H1 (cell line): Measurements from ENCODE around the gene CDRT4. TPM values are rescaled to one million over a fixed set of nuclear protein-coding genes. Genes with fewer than 3 reads are reported as not detected.

Source experiments
- CTCF ChIA-PET: fragments of 300-600 bp; sonication (Branson Sonifier 250); formaldehyde crosslinking; loops from one replicate; lab custom pipeline; 2021; ENCODE audit not compliant: partially characterized antibody; lab: Charles Lee
- POLR2A ChIA-PET: fragments of 300-600 bp; sonication (Branson Sonifier 250); formaldehyde crosslinking; loops from one replicate; lab custom pipeline; 2021; ENCODE audit warnings: inconsistent platforms; ENCODE audit not compliant: partially characterized antibody; lab: Charles Lee
- DNase-seq, 2 experiments: peaks; one replicate each; pipeline versions ENCODE4 v3.0.0 to v3.0.0-alpha.2; 2010 to 2022; ENCODE audit warnings: low spot score in 2 of 2, low read depth in 1 of 2, mixed read lengths in 1 of 2
- FAIRE-seq: peaks from 2 replicates; lab custom pipeline; 2011; peaks lifted over from hg19 to GRCh38; lab: Jason Lieb, UNC
- H2AFZ ChIP-seq: 2 replicates; pipeline ENCODE4 v1.8.1; 2012; ENCODE audit warnings: low read length, inconsistent platforms
- H2AK5ac ChIP-seq: 2 replicates; pipeline ENCODE4 v1.6.1; 2013; ENCODE audit warnings: low read depth, low read length
- H2BK120ac ChIP-seq: replicated peaks from 2 replicates; pipeline ENCODE3; 2013; ENCODE audit warnings: low read depth, low read length, inconsistent platforms
- H2BK12ac ChIP-seq: 2 replicates; pipeline ENCODE4 v1.6.1; 2013; ENCODE audit warnings: low read depth, low read length
- H2BK15ac ChIP-seq: 2 replicates; pipeline ENCODE4 v1.6.1; 2013; ENCODE audit warnings: low read length
- H2BK20ac ChIP-seq: 2 replicates; pipeline ENCODE4 v1.6.1; 2013; ENCODE audit warnings: low read length
- H2BK5ac ChIP-seq: 2 replicates; pipeline ENCODE4 v1.6.1; 2013; ENCODE audit warnings: low read depth, low read length
- H3K14ac ChIP-seq: 2 replicates; pipeline ENCODE4 v1.6.1; 2013; ENCODE audit warnings: inconsistent platforms; ENCODE audit not compliant: insufficient read length
- H3K18ac ChIP-seq: 2 replicates; pipeline ENCODE4 v1.6.1; 2013; ENCODE audit warnings: low read length; ENCODE audit errors: extremely low read depth
- H3K23ac ChIP-seq: 2 replicates; pipeline ENCODE4 v1.6.1; 2013; ENCODE audit warnings: inconsistent platforms; ENCODE audit not compliant: insufficient read length
- H3K23me2 ChIP-seq: 2 replicates; pipeline ENCODE4 v1.6.1; 2013; ENCODE audit warnings: low read depth, low read length
- H3K27ac ChIP-seq: 2 replicates; pipeline ENCODE4 v1.6.1; 2011; ENCODE audit warnings: low read depth, low read length, inconsistent platforms
- H3K27me3 ChIP-seq, 4 experiments: replicated peaks in 1 of 4; 1 replicate in 1 of 4; 2 replicates in 3 of 4; pipeline versions ENCODE4 v1.6.1 to v1.8.1; 2011 to 2013; ENCODE audit warnings: low read length in 3 of 4, mild to moderate bottlenecking in 3 of 4, inconsistent platforms in 2 of 4, mixed read lengths in 2 of 4, moderate library complexity in 1 of 4; ENCODE audit not compliant: control insufficient read depth in 3 of 4, insufficient read depth in 3 of 4; ENCODE audit errors: extremely low read depth in 1 of 4
- H3K36me3 ChIP-seq, 4 experiments: 2 replicates each; pipeline versions ENCODE4 v1.6.1 to v1.8.1; 2011 to 2013; ENCODE audit warnings: mild to moderate bottlenecking in 4 of 4, low read length in 3 of 4, moderate library complexity in 2 of 4, control low read depth in 1 of 4, inconsistent platforms in 1 of 4; ENCODE audit not compliant: insufficient read depth in 4 of 4, control insufficient read depth in 2 of 4
- H3K4ac ChIP-seq: replicated peaks from 2 replicates; pipeline ENCODE3; 2013; ENCODE audit warnings: low read length, low read depth, mixed read lengths, inconsistent platforms; ENCODE audit not compliant: insufficient read length
- H3K4me1 ChIP-seq, 4 experiments: replicated peaks in 1 of 4; 1 replicate in 1 of 4; 2 replicates in 3 of 4; pipeline versions ENCODE4 v1.6.1 to v1.8.1; 2011 to 2013; ENCODE audit warnings: low read length in 3 of 4, inconsistent platforms in 2 of 4, mixed read lengths in 1 of 4; ENCODE audit not compliant: insufficient read depth in 4 of 4, control insufficient read depth in 3 of 4
- H3K4me2 ChIP-seq, 2 experiments: 2 replicates each; pipeline versions ENCODE4 v1.6.1 to v1.8.1; 2011 to 2013; ENCODE audit warnings: low read depth in 2 of 2, low read length in 2 of 2, control low read depth in 1 of 2, inconsistent platforms in 1 of 2, mild to moderate bottlenecking in 1 of 2; ENCODE audit not compliant: insufficient read depth in 1 of 2
- H3K4me3 ChIP-seq, 4 experiments: fragments of 200-600, 300-600 bp in 1 of 4; sonication (generic), shearing (Covaris generic), sonication (Bioruptor Twin) in 1 of 4; 2 replicates each; pipeline versions ENCODE4 v1.5.1 to v1.8.1; 2011 to 2016; ENCODE audit warnings: low read length in 4 of 4, low read depth in 3 of 4, control low read depth in 2 of 4, inconsistent platforms in 2 of 4, mild to moderate bottlenecking in 2 of 4, mixed read lengths in 1 of 4, moderate library complexity in 1 of 4; ENCODE audit not compliant: insufficient read depth in 2 of 4; ENCODE audit errors: extremely low read depth in 1 of 4
- H3K56ac ChIP-seq: replicated peaks from 2 replicates; pipeline ENCODE3; 2013; ENCODE audit warnings: low read depth, mild to moderate bottlenecking, mixed read lengths, low read length, inconsistent platforms; ENCODE audit not compliant: insufficient read length
- H3K79me1 ChIP-seq: 2 replicates; pipeline ENCODE4 v1.6.1; 2013; ENCODE audit warnings: low read depth, low read length, control low read depth
- H3K79me2 ChIP-seq, 2 experiments: 2 replicates each; pipeline versions ENCODE4 v1.6.1 to v1.8.1; 2012 to 2013; ENCODE audit warnings: low read length in 2 of 2, mild to moderate bottlenecking in 2 of 2, inconsistent platforms in 1 of 2; ENCODE audit not compliant: insufficient read depth in 2 of 2, control insufficient read depth in 1 of 2
- H3K9ac ChIP-seq, 4 experiments: replicated peaks in 1 of 4; 1 replicate in 1 of 4; 2 replicates in 3 of 4; pipeline versions ENCODE4 v1.6.1 to v1.8.1; 2011 to 2013; ENCODE audit warnings: low read depth in 3 of 4, low read length in 3 of 4, control low read depth in 2 of 4, mild to moderate bottlenecking in 2 of 4, moderate library complexity in 2 of 4, inconsistent platforms in 1 of 4; ENCODE audit errors: extremely low read depth in 1 of 4
- H3K9me3 ChIP-seq, 2 experiments: 2 replicates each; pipeline versions ENCODE4 v1.6.1 to v1.8.1; 2012 to 2013; ENCODE audit warnings: mild to moderate bottlenecking in 2 of 2, moderate library complexity in 2 of 2, control low read depth in 1 of 2, inconsistent platforms in 1 of 2, low read depth in 1 of 2, low read length in 1 of 2, mixed read lengths in 1 of 2; ENCODE audit not compliant: insufficient read depth in 2 of 2
- H4K20me1 ChIP-seq, 2 experiments: replicated peaks in 1 of 2; 2 replicates each; pipeline versions ENCODE3 to v1.8.1; 2011 to 2013; ENCODE audit warnings: inconsistent platforms in 2 of 2, low read length in 2 of 2, mild to moderate bottlenecking in 1 of 2; ENCODE audit not compliant: insufficient read depth in 2 of 2, control insufficient read depth in 1 of 2
- H4K5ac ChIP-seq: 2 replicates; pipeline ENCODE4 v1.6.1; 2013; ENCODE audit warnings: low read length, low read depth, mixed read lengths, inconsistent platforms; ENCODE audit not compliant: insufficient read length
- H4K8ac ChIP-seq: 2 replicates; pipeline ENCODE4 v1.8.0; 2013; ENCODE audit warnings: mild to moderate bottlenecking, moderate library complexity, low read length, inconsistent platforms; ENCODE audit not compliant: insufficient read depth; ENCODE audit errors: extremely low read depth
- H4K91ac ChIP-seq: replicated peaks from 2 replicates; pipeline ENCODE3; 2013; ENCODE audit warnings: low read length, mixed read lengths, inconsistent platforms; ENCODE audit not compliant: insufficient read length
- RFX5 ChIP-seq: IDR thresholded peaks from 2 replicates; pipeline ENCODE4 v1.6.1; 2011; ENCODE audit warnings: low read depth, low read length, improper control_type of control experiment, borderline replicate concordance
- WGBS, 2 experiments: shearing (Covaris generic) in 1 of 2; methylation state at CpG; one replicate each; pipeline versions ENCODE4 v1.1.6 to v1.1.7; 2013 to 2015; ENCODE audit warnings: low lambda C conversion rate in 2 of 2, mixed read lengths in 2 of 2, inconsistent platforms in 1 of 2, low coverage in 1 of 2, missing lambda C conversion rate in 1 of 2; ENCODE audit not compliant: insufficient replicate concordance in 2 of 2, insufficient coverage in 1 of 2, insufficient read length in 1 of 2; ENCODE audit errors: extremely low coverage in 1 of 2, missing lambda C conversion rate in 1 of 2; 5-methylcytosine and 5-hydroxymethylcytosine counted together
- polyA plus RNA-seq, 7 experiments: library from polyadenylated mRNA; depleted of rRNA in 3 of 7; stranded (reverse) in 5 of 7; unstranded in 2 of 7; fragments of >200 nt in 5 of 7; fragments of 200-250 nt in 2 of 7; gene quantifications; 1 replicate in 5 of 7; 2 replicates in 1 of 7; 4 replicates in 1 of 7; pipeline versions ENCODE4 v1.2.1 to v1.2.3, GENCODE V29; 2011 to 2013; ENCODE audit warnings: missing spikeins in 2 of 7, mixed read lengths in 2 of 7
- total RNA-seq: library from RNA; stranded (reverse); fragmentation: NEBNext Ultra II Directional; extraction: Animal tissue kit (Norgen Biotek cat#: 25700); gene quantifications from 2 replicates; pipeline ENCODE4 v1.2.1, GENCODE V29; 2021

The CDRT4 gene
- total and polyA plus RNA-seq, 2 of the 8 experiments (the other 6 are each of a cell fraction or from before 2014, with no cell fraction given): 2.6 to 5.6 TPM

- DNase-seq (no peak), FAIRE-seq (no peak)
- no peak overlapping the region for H4K8ac ChIP-seq
- H3K14ac ChIP-seq: no peak overlapping the region
- no peaks in the 10 kb centered on the region for H3K27me3 ChIP-seq
- ChIA-PET POLR2A (interaction anchor here (0.7 kb wide), 1 partner anchor 11 kb away, joined by 4 read pairs; no protein-coding TSS in a partner anchor), CTCF (interaction anchor here (0.6 to 3.6 kb wide), 11 partner anchors 10 to 227 kb away, joined by 3 to 26 read pairs (median 4); no protein-coding TSS in a partner anchor)
- H3K18ac ChIP-seq: no peak overlapping the region
- H3K4me2 ChIP-seq: no peak overlapping the region
- H2BK15ac ChIP-seq: no peak overlapping the region
- H4K20me1 ChIP-seq: no peaks in the 10 kb centered on the region
- H3K79me1 ChIP-seq: no peaks in the 10 kb centered on the region; the same call in 1 of the 2 replicates
- H2BK120ac ChIP-seq: no peak overlapping the region
- H2AK5ac ChIP-seq: no peak overlapping the region
- no peak overlapping the region for H2BK12ac ChIP-seq
- H3K23me2 ChIP-seq: no peaks in the 10 kb centered on the region; the same call in 1 of the 2 replicates
- peaks cover 3% of the 10 kb centered on the region in 2 experiments; a peak in 1 of 4 replicates for H3K9me3 ChIP-seq
- H2BK20ac ChIP-seq: no peak overlapping the region
- no peak overlapping the region for H3K56ac ChIP-seq
- H3K36me3 ChIP-seq: peaks cover 0 to 6% (median 1%) of the 10 kb centered on the region in 4 experiments; a peak in 5 of 8 replicates
- H3K4me3 ChIP-seq: no peak overlapping the region
- 86% methylated on average over 6 of the region's 6 CpGs; no CpG with 5 or more reads in 1 of the 2 experiments for WGBS, 2 experiments
- no peak overlapping the region for H4K91ac ChIP-seq
- no peak for TF ChIP-seq RFX5
- H4K5ac ChIP-seq: no peak overlapping the region
- no peak overlapping the region for H3K4ac ChIP-seq
- H3K27ac ChIP-seq: no peak overlapping the region
- no peak overlapping the region for H2BK5ac ChIP-seq
- no peak overlapping the region for H3K23ac ChIP-seq
- no peaks in the 10 kb centered on the region for H3K79me2 ChIP-seq
- H3K4me1 ChIP-seq: no peaks in the 10 kb centered on the region
- no peak overlapping the region for H3K9ac ChIP-seq
- H2AFZ ChIP-seq: no peak overlapping the region
Measured at GRCh38 chr17:15456496-15456895, 10.9 kb downstream of the CDRT4 start.
